K562 (cell line): ENCODE data around the gene USP19. TPM values are rescaled to one million over a fixed set of nuclear protein-coding genes. Genes with fewer than 3 reads are reported as not detected.

Experiments
- BMI1 ChIP-seq: fragments of 150-350 bp; IDR thresholded peaks from 2 replicates; pipeline ENCODE4 v1.6.1; 2014; ENCODE audit warnings: low read length
- C11orf30 ChIP-seq: fragments of 450-650 bp; IDR thresholded peaks from 2 replicates; pipeline ENCODE4 v1.6.1; 2016; ENCODE audit warnings: low read depth, mild to moderate bottlenecking
- EHMT2 ChIP-seq: fragments of 450-650 bp; IDR thresholded peaks from 2 replicates; pipeline ENCODE4 v1.6.1; 2018; ENCODE audit warnings: antibody characterized with exemption
- ERF ChIP-seq: fragments of 450-650 bp; formaldehyde crosslinking; IDR thresholded peaks from 2 replicates; pipeline ENCODE4 v1.4.0; 2020; ENCODE audit warnings: mild to moderate bottlenecking, mixed read lengths
- FOXP1 ChIP-seq: sonication (generic); formaldehyde crosslinking; IDR thresholded peaks from 2 replicates; pipeline ENCODE4 v1.8.0; 2022; ENCODE audit warnings: mild to moderate bottlenecking, missing genetic modification reagents
- HDAC8 ChIP-seq: fragments of 450-650 bp; IDR thresholded peaks from 2 replicates; pipeline ENCODE4 v1.6.1; 2016; ENCODE audit warnings: mild to moderate bottlenecking, missing genetic modification characterization, moderate library complexity, missing compliant biosample characterization
- HNRNPLL ChIP-seq: fragments of 200-400 bp; formaldehyde crosslinking; IDR thresholded peaks from 2 replicates; pipeline ENCODE4 v1.6.1; 2017; ENCODE audit warnings: low read length, low read depth, mild to moderate bottlenecking; ENCODE audit not compliant: poor library complexity, severe bottlenecking
- KAT2B ChIP-seq: IDR thresholded peaks from one replicate; pipeline ENCODE4 v1.6.1; 2012; ENCODE audit warnings: low read depth, mild to moderate bottlenecking, control low read depth, inconsistent platforms, low read length, moderate library complexity
- MED1 ChIP-seq: sonication (generic); formaldehyde crosslinking; IDR thresholded peaks from 2 replicates; pipeline ENCODE4 v1.8.1; 2023; ENCODE audit warnings: missing genetic modification reagents, borderline replicate concordance
- NCOR1 ChIP-seq: fragments of 450-650 bp; IDR thresholded peaks from 2 replicates; pipeline ENCODE4 v1.6.1; 2016; ENCODE audit warnings: mild to moderate bottlenecking, moderate library complexity
- NR2C2 ChIP-seq, 2 experiments: fragments of 200-800 bp in 1 of 2; sonication (Bioruptor generic) in 1 of 2; sonication (generic) in 1 of 2; formaldehyde crosslinking in 1 of 2; IDR thresholded peaks; 2 replicates each; pipeline versions ENCODE4 v1.6.1 to v1.8.0; 2016 to 2022; ENCODE audit warnings: mild to moderate bottlenecking in 1 of 2, missing compliant biosample characterization in 1 of 2, missing genetic modification characterization in 1 of 2, missing genetic modification reagents in 1 of 2
- NR3C1 ChIP-seq: sonication (generic); formaldehyde crosslinking; IDR thresholded peaks from 2 replicates; pipeline ENCODE4 v1.8.1; 2022; ENCODE audit warnings: missing genetic modification reagents
- PYGO2 ChIP-seq: fragments of 450-650 bp; IDR thresholded peaks from 2 replicates; pipeline ENCODE4 v1.6.1; 2016; ENCODE audit warnings: mild to moderate bottlenecking, missing genetic modification characterization, moderate library complexity, missing compliant biosample characterization
- RAD51 ChIP-seq: fragments of 450-650 bp; IDR thresholded peaks from 2 replicates; pipeline ENCODE4 v1.7.1; 2016; ENCODE audit warnings: low read depth, mild to moderate bottlenecking, borderline replicate concordance
- RBM25 ChIP-seq: fragments of 200-400 bp; formaldehyde crosslinking; IDR thresholded peaks from 2 replicates; pipeline ENCODE4 v1.6.1; 2018; ENCODE audit warnings: low read length, low read depth, moderate library complexity; ENCODE audit not compliant: severe bottlenecking
- SIN3B ChIP-seq: fragments of 450-650 bp; IDR thresholded peaks from 2 replicates; pipeline ENCODE4 v1.6.1; 2017; ENCODE audit warnings: low read depth, mild to moderate bottlenecking, moderate library complexity
- SMAD2 ChIP-seq: fragments of 150-350 bp; IDR thresholded peaks from 2 replicates; pipeline ENCODE4 v1.6.1; 2014; ENCODE audit warnings: low read depth, mild to moderate bottlenecking, low read length
- SNIP1 ChIP-seq: fragments of 450-650 bp; IDR thresholded peaks from 2 replicates; pipeline ENCODE4 v1.7.1; 2017; ENCODE audit warnings: low read depth, mild to moderate bottlenecking
- TOE1 ChIP-seq, 2 experiments: fragments of 450-650 bp in 1 of 2; sonication (generic) in 1 of 2; formaldehyde crosslinking in 1 of 2; IDR thresholded peaks; 2 replicates each; pipeline versions ENCODE4 v1.7.1 to v1.8.0; 2016 to 2022; ENCODE audit warnings: borderline replicate concordance in 2 of 2, mild to moderate bottlenecking in 2 of 2, antibody characterized with exemption in 1 of 2, inconsistent platforms in 1 of 2, low read depth in 1 of 2, missing genetic modification reagents in 1 of 2, moderate library complexity in 1 of 2
- ZC3H11A ChIP-seq: IDR thresholded peaks from 2 replicates; pipeline ENCODE4 v1.6.1; 2012; ENCODE audit warnings: low read depth, low read length, improper control_type of control experiment
- ZKSCAN3 ChIP-seq: fragments of 250-450 bp; sonication (Bioruptor Pico); IDR thresholded peaks from 2 replicates; pipeline ENCODE4 v1.4.0; 2020
- ZNF224 ChIP-seq: sonication (generic); formaldehyde crosslinking; IDR thresholded peaks from 2 replicates; pipeline ENCODE4 v1.8.0; 2022; ENCODE audit warnings: mild to moderate bottlenecking, missing genetic modification reagents
- polyA plus RNA-seq, 8 experiments: library from polyadenylated mRNA; depleted of rRNA in 4 of 8; stranded (reverse) in 5 of 8; unstranded in 3 of 8; fragments of >200 nt; fragmentation: Nextera tagmentation in 2 of 8; fragmentation: Illumina TruSeq in 1 of 8; extraction: Ambion mirVana in 2 of 8; extraction: Trizol in 1 of 8; gene quantifications; 2 replicates each; pipeline versions ENCODE4 v1.2.1 to v1.2.3, GENCODE V29; 2011 to 2014; ENCODE audit warnings: inconsistent platforms in 1 of 8, missing spikeins in 1 of 8
- total RNA-seq, 7 experiments: library from RNA; depleted of rRNA in 6 of 7; stranded (reverse); fragments of >200 nt in 6 of 7; fragmentation: Illumina TruSeq in 2 of 7; extraction: Trizol in 2 of 7; gene quantifications; 2 replicates each; pipeline versions ENCODE4 v1.2.1 to v1.2.3, GENCODE V29; 2011 to 2021; ENCODE audit warnings: low replicate concordance in 1 of 7
- TF ChIP-seq, protein P1 (sequence below): IDR thresholded peaks from 2 replicates; pipeline ENCODE4 v1.6.1; 2011; ENCODE audit not compliant: insufficient read length; ENCODE audit errors: extremely low read depth
- TF ChIP-seq, protein P2 (sequence below): fragments of 250-450 bp; sonication (Bioruptor Pico); IDR thresholded peaks from 2 replicates; pipeline ENCODE4 v1.4.0; 2020; ENCODE audit warnings: mild to moderate bottlenecking
- TF ChIP-seq, protein P3 (sequence below): fragments of 450-650 bp; formaldehyde crosslinking; IDR thresholded peaks from 2 replicates; pipeline ENCODE4 v1.4.0; 2020; ENCODE audit warnings: mild to moderate bottlenecking

USP19 gene
- total and polyA plus RNA-seq, 9 of the 15 experiments (the other 6 are each of a cell fraction or from before 2014, with no cell fraction given), result 0.24 to 65.9 (median 36.9) TPM

DNA sequence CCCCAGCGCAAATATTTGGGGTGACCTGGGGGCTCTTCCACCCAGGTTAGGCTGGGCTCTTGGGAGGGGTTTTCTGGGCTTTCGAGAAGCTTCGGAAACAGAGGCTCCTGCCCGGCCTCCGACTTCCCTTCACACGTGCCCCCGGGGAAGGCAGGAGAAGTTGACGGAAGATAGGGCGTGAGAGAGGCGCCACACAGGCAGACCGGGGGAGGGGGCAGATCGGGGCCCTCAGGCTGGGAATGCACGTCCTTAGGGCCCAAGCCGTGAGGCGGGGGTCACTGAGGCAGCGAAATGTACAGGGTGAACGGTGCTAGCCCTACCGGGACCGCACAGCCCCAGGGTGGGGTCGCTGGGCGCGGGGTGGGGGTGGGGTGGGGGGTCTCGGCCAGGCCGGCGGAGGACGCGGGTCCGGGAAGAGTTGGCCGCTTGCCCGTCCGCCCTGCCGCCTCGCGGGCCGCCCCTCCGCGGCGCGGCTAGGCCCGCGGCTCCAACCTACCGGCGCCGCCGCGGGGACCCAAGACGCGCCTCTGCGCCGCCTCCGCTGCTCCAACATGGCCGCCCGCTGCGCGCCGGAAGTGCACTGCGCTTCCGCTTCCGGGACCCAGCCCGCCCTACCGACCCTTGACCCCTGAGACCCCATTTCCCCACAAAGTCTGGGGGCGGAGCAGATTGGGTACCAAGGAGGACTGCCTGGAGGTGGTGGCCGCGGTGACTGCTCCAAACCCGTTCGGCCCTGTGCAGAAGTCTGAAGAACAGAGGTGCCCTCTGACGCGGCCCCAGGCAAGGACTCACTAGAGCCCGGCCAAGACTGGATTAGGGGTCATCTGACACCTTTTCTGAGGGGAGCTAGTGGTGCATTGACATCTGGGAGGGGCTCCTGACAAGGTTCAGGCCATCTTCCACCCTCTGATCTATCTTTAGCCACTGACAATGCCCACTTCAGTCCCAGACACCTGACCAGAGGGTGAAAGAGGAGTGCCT is 45.4 kb upstream of the USP19 start, which contains the start of gene CCDC71 (continued):
- 0 out of 2 replicates have a peak, but pooled peaks have one; percentile 16 for TF ChIP-seq TOE1 (IDR thresholded peaks at IDR 0.05; ENCODE audit: borderline replicate concordance)
- TF ChIP-seq TOE1 (CRISPR knock-in tag; IDR thresholded peaks at IDR 0.05; ENCODE audit: borderline replicate concordance, low read depth), result no peak
- TF ChIP-seq HDAC8 (tag), result peak; percentile 63; the same call in 1 of the 2 replicates
- TF ChIP-seq, protein P1, sequence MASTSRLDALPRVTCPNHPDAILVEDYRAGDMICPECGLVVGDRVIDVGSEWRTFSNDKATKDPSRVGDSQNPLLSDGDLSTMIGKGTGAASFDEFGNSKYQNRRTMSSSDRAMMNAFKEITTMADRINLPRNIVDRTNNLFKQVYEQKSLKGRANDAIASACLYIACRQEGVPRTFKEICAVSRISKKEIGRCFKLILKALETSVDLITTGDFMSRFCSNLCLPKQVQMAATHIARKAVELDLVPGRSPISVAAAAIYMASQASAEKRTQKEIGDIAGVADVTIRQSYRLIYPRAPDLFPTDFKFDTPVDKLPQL, result no peak
- no peak for TF ChIP-seq MED1 (CRISPR knock-in tag)
- no peak for TF ChIP-seq ZNF224 (CRISPR knock-in tag)
- peak; percentile 97 for TF ChIP-seq NR2C2 (CRISPR knock-in tag; IDR thresholded peaks at IDR 0.05)
- peak; percentile 99 for TF ChIP-seq NR2C2 (tag; IDR thresholded peaks at IDR 0.05)
- TF ChIP-seq, protein P2, sequence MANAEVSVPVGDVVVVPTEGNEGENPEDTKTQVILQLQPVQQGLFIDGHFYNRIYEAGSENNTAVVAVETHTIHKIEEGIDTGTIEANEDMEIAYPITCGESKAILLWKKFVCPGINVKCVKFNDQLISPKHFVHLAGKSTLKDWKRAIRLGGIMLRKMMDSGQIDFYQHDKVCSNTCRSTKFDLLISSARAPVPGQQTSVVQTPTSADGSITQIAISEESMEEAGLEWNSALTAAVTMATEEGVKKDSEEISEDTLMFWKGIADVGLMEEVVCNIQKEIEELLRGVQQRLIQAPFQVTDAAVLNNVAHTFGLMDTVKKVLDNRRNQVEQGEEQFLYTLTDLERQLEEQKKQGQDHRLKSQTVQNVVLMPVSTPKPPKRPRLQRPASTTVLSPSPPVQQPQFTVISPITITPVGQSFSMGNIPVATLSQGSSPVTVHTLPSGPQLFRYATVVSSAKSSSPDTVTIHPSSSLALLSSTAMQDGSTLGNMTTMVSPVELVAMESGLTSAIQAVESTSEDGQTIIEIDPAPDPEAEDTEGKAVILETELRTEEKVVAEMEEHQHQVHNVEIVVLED (CRISPR knock-in tag), result no peak
- TF ChIP-seq RBM25, result peak; percentile 90
- no peak for TF ChIP-seq ERF (CRISPR knock-in tag)
- peak; percentile 96 for TF ChIP-seq EHMT2
- no peak for TF ChIP-seq PYGO2 (tag)
- TF ChIP-seq RAD51, result no peak
- no peak for TF ChIP-seq FOXP1 (CRISPR knock-in tag)
- TF ChIP-seq NCOR1, result no peak
- no peak for TF ChIP-seq SMAD2
- no peak for TF ChIP-seq HNRNPLL
- TF ChIP-seq ZKSCAN3 (CRISPR knock-in tag), result no peak
- TF ChIP-seq BMI1, result no peak
- TF ChIP-seq NR3C1, result no peak
- no peak for TF ChIP-seq ZC3H11A
- peak; percentile 49; the same call in 1 of the 2 replicates for TF ChIP-seq C11orf30
- TF ChIP-seq KAT2B, result no peak
- TF ChIP-seq, protein P3, sequence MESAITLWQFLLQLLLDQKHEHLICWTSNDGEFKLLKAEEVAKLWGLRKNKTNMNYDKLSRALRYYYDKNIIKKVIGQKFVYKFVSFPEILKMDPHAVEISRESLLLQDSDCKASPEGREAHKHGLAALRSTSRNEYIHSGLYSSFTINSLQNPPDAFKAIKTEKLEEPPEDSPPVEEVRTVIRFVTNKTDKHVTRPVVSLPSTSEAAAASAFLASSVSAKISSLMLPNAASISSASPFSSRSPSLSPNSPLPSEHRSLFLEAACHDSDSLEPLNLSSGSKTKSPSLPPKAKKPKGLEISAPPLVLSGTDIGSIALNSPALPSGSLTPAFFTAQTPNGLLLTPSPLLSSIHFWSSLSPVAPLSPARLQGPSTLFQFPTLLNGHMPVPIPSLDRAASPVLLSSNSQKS (CRISPR knock-in tag), result no peak
- peak; percentile 65; the same call in 1 of the 2 replicates for TF ChIP-seq SIN3B
- TF ChIP-seq SNIP1, result no peak
